Heart right ventricle (tissue), 16 donors: ENCODE measurements around the gene ZNHIT1. TPM values are rescaled to one million over a fixed set of nuclear protein-coding genes. Genes with fewer than 3 reads are reported as not detected.
A peak's percentile ranks its signal among the peaks of the same experiment; 100 is the strongest.
"Not testable (repeated sequence)": the region's sequence is repeated elsewhere in the genome, so short reads cannot be mapped to it uniquely, and the experiment has no call there.

Experiments used
- ATAC-seq, 8 donors: fragments of 200-7000 bp; cut with Tn5 transposase; one replicate each; pipeline ENCODE4 v1.9.1; 2020; ENCODE audit warnings: mild to moderate bottlenecking in 8 of 8, moderate library complexity in 8 of 8, moderate number of reproducible peaks in 1 of 8
- DNase-seq, 2 donors: peaks; one replicate each; pipeline ENCODE4 v3.0.0-alpha.2; 2020
- H3K27ac ChIP-seq, 10 donors: fragments of 200-600 bp; sonication (generic) in 2 of 10; one replicate each; pipeline versions ENCODE4 v1.5.0 to v1.8.0; 2020 to 2022; ENCODE audit warnings: mild to moderate bottlenecking in 3 of 10
- H3K27me3 ChIP-seq, 7 donors: fragments of 200-600 bp; one replicate each; pipeline ENCODE4 v1.8.0; 2021 to 2022; ENCODE audit warnings: mild to moderate bottlenecking in 2 of 7
- H3K36me3 ChIP-seq, 9 donors: fragments of 200-600 bp; sonication (generic) in 1 of 9; one replicate each; pipeline versions ENCODE4 v1.5.0 to v1.8.0; 2020 to 2022; ENCODE audit warnings: mild to moderate bottlenecking in 2 of 9
- H3K4me1 ChIP-seq, 9 donors: fragments of 200-600 bp; sonication (generic) in 1 of 9; one replicate each; pipeline versions ENCODE4 v1.5.0 to v1.8.0; 2020 to 2022; ENCODE audit warnings: mild to moderate bottlenecking in 4 of 9
- H3K4me3 ChIP-seq, 10 donors: fragments of 200-600 bp; sonication (generic) in 2 of 10; one replicate each; pipeline versions ENCODE4 v1.5.0 to v1.8.0; 2020 to 2022; ENCODE audit warnings: mild to moderate bottlenecking in 7 of 10, moderate library complexity in 2 of 10
- H3K9me3 ChIP-seq, 11 donors: fragments of 200-600 bp in 10 of 11; sonication (generic) in 2 of 11; one replicate each; pipeline versions ENCODE4 v1.5.0 to v1.8.0; 2013 to 2022; ENCODE audit warnings: mild to moderate bottlenecking in 2 of 11, control low read depth in 1 of 11, moderate library complexity in 1 of 11
- CTCF ChIP-seq, 9 donors: fragments of 200-600 bp; sonication (generic) in 2 of 9; IDR thresholded peaks; one replicate each; pipeline versions ENCODE4 v1.5.0 to v1.8.0; 2021 to 2022; ENCODE audit warnings: antibody characterized with exemption in 9 of 9, mild to moderate bottlenecking in 5 of 9, moderate library complexity in 1 of 9
- WGBS, 2 donors: extraction: QIAGEN DNeasy Blood & Tissue Kit; methylation state at CpG; one replicate each; pipeline ENCODE4 v1.1.7; 2013; ENCODE audit warnings: inconsistent platforms in 1 of 2; 5-methylcytosine and 5-hydroxymethylcytosine counted together
- intact Hi-C, 10 donors: fragments of 100-400 bp; cut with DNase I; formaldehyde crosslinking; loops; one replicate each; pipeline versions ENCODE4 v1.11.1 to v1.14.2; 2022
- polyA plus RNA-seq, 2 donors: library from polyadenylated mRNA; stranded (reverse); fragments of 200-250 nt; gene quantifications; one replicate each; pipeline ENCODE4 v1.2.3, GENCODE V29; 2013
- total RNA-seq, 10 donors: library from RNA; stranded (reverse); fragmentation: NEBNext Ultra II Directional in 3 of 10; extraction: Animal tissue kit (Norgen Biotek cat#: 25700) in 3 of 10; gene quantifications; one replicate each; pipeline versions ENCODE4 v1.2.1 to v1.2.4, GENCODE V29; 2021 to 2023
- donor health status: Arrhythmogenic right ventricular cardiomyopathy.
- donor health status: ischemic (EF 13 %, LVEDD 7.1; RV severe dilation, severe dysfunction).
- donor health status: healthy with polysubstance abuse.
- donor health status: DM: no; HTN: yes; CAD: no.
- donor health status: DM: no; HTN: no; CAD: no.
- donor health status: ischemic (EF 25% LVEDD 6.9; RV normal size, moderate dysfunction).
- donor health status: ischemic (EF 25% LVEDD 5.7; RV mildly dilated, moderate dysfunction).
- donor health status: healthy.
- donor health status: DM: yes; HTN: yes; CAD: no.
- donor health status: Ischemic cardiomyopathy.
- donor health status: ischemic (EF 35%, LVEDD 5.7; RV mildly dilated, moderate dysfunction).
- donor health status: nonischemic (EF 11% LVEDD 7.7; RV severe dilation, severe dysfunction).
- donor health status: DM: yes; HTN: yes; CAD: no.
- donor health status: PGD.
- donor health status: ischemic (EF 29% LVEDD 5.4; RV normal size, mild dysfunction).
- donor health status: nonischemic (EF 23%, LVEDD 6.1; RV moderate dilation, normal function).

The ZNHIT1 gene
- total and polyA plus RNA-seq, 12 donors, result 45.4 to 194 (median 52.6) TPM

GRCh38 chr7:101255796-101256195 is 37.8 kb downstream of the ZNHIT1 start:
- H3K27ac ChIP-seq, result no peak overlapping the region
- 70 to 79% methylated on average over 4 of the region's 4 CpGs for WGBS, 2 donors
- H3K4me3 ChIP-seq, result no peak overlapping the region
- no peaks in the 10 kb centered on the region for H3K9me3 ChIP-seq
- DNase-seq (no peak), ATAC-seq (no peak)
- no peak for TF ChIP-seq CTCF (IDR thresholded peaks at IDR 0.05)
- no peaks in the 10 kb centered on the region for H3K27me3 ChIP-seq
- H3K36me3 ChIP-seq, result peaks cover 0 to under 1% (median 0%) of the 10 kb centered on the region in 9 donors
- H3K4me1 ChIP-seq, result peaks cover 4 to 15% (median 12%) of the 10 kb centered on the region in 9 donors
- intact Hi-C loops, result no loop called here

- H3K4me1 ChIP-seq, result no peaks in the 10 kb centered on the region
- WGBS, 2 donors, result 55 to 60% methylated on average over 7 of the region's 7 CpGs
Observed at GRCh38 chr7:101258243-101258731, 40.3 kb downstream of the ZNHIT1 start.

GRCh38 chr7:101264102-101264706 is 46.2 kb downstream of the ZNHIT1 start:
- H3K4me1 ChIP-seq, intact Hi-C loops, H3K27me3 ChIP-seq, H3K9me3 ChIP-seq, H3K4me3 ChIP-seq, H3K36me3 ChIP-seq: not testable (repeated sequence)
- peak; percentile 55 to 96 (median 80) for ATAC-seq
- H3K27ac ChIP-seq, result peak overlapping the region in 1 of 10 donors; percentile 15
- WGBS, 2 donors, result 42% methylated on average over 6 of the region's 6 CpGs
- DNase-seq, result peak; percentile 32 to 44

More at GRCh38 chr7:101258243-101258731, 40.3 kb downstream of the ZNHIT1 start:
- Histone ChIP-seq H3K27me3 (no peaks in the 10 kb centered on the region), H3K9me3 (no peaks in the 10 kb centered on the region), H3K4me3 (no peak overlapping the region), H3K27ac (no peak overlapping the region), H3K36me3 (no peaks in the 10 kb centered on the region)
- DNase-seq, result no peak
- intact Hi-C loops, result no loop called here
- TF ChIP-seq CTCF (IDR thresholded peaks at IDR 0.05), result no peak
- no peak for ATAC-seq

GRCh38 chr7:101265622-101266516 is 47.9 kb downstream of the ZNHIT1 start:
- H3K4me1 ChIP-seq, result peaks cover 0 to 10% (median 0%) of the 10 kb centered on the region in 9 donors
- DNase-seq (no peak), ATAC-seq (no peak)
- H3K4me3 ChIP-seq, result no peak overlapping the region
- no peak overlapping the region for H3K27ac ChIP-seq
- H3K27me3 ChIP-seq, result peaks cover 0 to 5% (median 0%) of the 10 kb centered on the region in 7 donors
- intact Hi-C loops, result no loop called here
- H3K36me3 ChIP-seq, result no peaks in the 10 kb centered on the region
- no peak for TF ChIP-seq CTCF (IDR thresholded peaks at IDR 0.05)
- 64 to 67% methylated on average over 17 of the region's 17 CpGs for WGBS, 2 donors
- no peaks in the 10 kb centered on the region for H3K9me3 ChIP-seq
